C4-2B (cell line): ENCODE results near the gene IRF7.

Source experiments
- CTCF ChIP-seq: fragments of 450-650 bp; conservative IDR thresholded peaks from 2 replicates; pipeline ENCODE4 v1.5.1; 2017; ENCODE audit warnings: mild to moderate bottlenecking
- ZFX ChIP-seq: fragments of 450-650 bp; IDR thresholded peaks from 2 replicates; pipeline ENCODE4 v1.6.1; 2017

GRCh38 chr11:610146-610801 is 5.5 kb downstream of the IRF7 start:
- TF ChIP-seq CTCF (no peak), ZFX (no peak)
